ENCODE measurements around the gene TUBA3D. TPM values are rescaled to one million over a fixed set of nuclear protein-coding genes. Genes with fewer than 3 reads are reported as not detected.
A peak's percentile ranks its signal among the peaks of the same experiment; 100 is the strongest.
"Not testable (repeated sequence)": the region's sequence is repeated elsewhere in the genome, so short reads cannot be mapped to it uniquely, and the experiment has no call there.

The TUBA3D gene
- total RNA-seq, result 1 to 10 TPM in 2 of 6 experiments, under 1 TPM in 2, not detected in 2; 0.30 to 3.1 (median 1.5) TPM
- long read RNA-seq, partial matches to known transcripts, result 1 of 1 reads
- long read RNA-seq, other reads (novel, unspliced or antisense), result 0 of 1 reads

DNA sequence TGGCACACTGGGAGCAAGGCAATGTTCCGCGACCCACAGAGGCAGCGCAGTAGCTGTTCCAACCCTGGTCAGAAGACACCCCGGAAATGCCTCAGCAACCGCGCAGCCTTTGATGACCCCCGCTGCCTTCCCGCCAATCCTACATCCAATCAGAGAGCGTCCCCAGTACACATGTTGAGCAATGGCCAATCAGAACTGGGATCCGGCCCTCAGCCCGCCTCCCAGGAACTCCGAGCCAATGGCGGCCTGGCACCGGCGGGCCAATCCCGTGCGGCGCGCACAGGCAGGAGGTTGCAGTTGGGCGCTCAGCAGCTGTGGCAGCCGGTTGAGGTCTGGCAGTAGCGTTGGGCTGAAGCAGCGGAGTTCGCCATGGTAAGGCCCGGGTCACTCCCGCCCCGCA is at the start of gene TUBA3D:
Gene TUBA3D (plus strand): TSS at position 289 of the 400 bp plus-strand sequence. CDS start 81 bp downstream, at position 370.
- no peak for TF ChIP-seq POLR2A (IDR thresholded peaks at IDR 0.05)
- TF ChIP-seq, protein P1, sequence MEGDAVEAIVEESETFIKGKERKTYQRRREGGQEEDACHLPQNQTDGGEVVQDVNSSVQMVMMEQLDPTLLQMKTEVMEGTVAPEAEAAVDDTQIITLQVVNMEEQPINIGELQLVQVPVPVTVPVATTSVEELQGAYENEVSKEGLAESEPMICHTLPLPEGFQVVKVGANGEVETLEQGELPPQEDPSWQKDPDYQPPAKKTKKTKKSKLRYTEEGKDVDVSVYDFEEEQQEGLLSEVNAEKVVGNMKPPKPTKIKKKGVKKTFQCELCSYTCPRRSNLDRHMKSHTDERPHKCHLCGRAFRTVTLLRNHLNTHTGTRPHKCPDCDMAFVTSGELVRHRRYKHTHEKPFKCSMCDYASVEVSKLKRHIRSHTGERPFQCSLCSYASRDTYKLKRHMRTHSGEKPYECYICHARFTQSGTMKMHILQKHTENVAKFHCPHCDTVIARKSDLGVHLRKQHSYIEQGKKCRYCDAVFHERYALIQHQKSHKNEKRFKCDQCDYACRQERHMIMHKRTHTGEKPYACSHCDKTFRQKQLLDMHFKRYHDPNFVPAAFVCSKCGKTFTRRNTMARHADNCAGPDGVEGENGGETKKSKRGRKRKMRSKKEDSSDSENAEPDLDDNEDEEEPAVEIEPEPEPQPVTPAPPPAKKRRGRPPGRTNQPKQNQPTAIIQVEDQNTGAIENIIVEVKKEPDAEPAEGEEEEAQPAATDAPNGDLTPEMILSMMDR (IDR thresholded peaks at IDR 0.05), result no peak
- ATAC-seq (no peak), DNase-seq (no peak)
- Histone ChIP-seq H3K27me3 (no peaks in the 10 kb centered on the region), H3K9me3 (no peaks in the 10 kb centered on the region), H3K36me3 (no peaks in the 10 kb centered on the region), H3K27ac (no peak within 1 kb of the TSS), H3K4me1 (no peaks in the 10 kb centered on the region), H3K4me3 (no peak within 1 kb of the TSS)
- 100% methylated on average over 10 of the region's 27 CpGs for WGBS (ENCODE audit: insufficient coverage, low coverage, low lambda C conversion rate, missing lambda C conversion rate)
- intact Hi-C loops (cut with DNase I), result no loop called here

DNA sequence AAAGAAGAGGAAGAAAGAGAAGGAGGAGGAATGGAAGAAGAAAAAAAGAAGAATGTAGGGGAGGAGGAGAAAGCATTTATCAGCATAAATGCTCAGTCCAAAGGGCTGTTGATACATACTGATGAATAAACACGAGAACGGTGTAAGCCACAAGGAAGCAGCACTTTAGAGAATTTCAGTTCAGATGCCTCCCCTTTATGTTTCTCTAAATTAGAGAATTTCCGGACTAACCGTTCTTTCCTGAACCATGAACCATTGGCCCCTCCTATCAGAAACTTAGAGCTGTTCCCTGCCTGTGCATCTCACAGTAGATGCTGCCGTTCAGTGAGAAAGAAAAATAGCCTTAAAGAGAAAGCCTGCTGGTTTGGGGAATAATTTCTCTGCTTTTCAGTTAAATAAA is 49.2 kb upstream of the TUBA3D start:
- WGBS (ENCODE audit: insufficient coverage, low coverage, low lambda C conversion rate, missing lambda C conversion rate), result 20% methylated on average over 5 of the region's 5 CpGs
- no peaks in the 10 kb centered on the region for H3K9me3 ChIP-seq
- DNase-seq, result no peak
- intact Hi-C loops (cut with DNase I), result no loop called here
- no peak for TF ChIP-seq POLR2A (IDR thresholded peaks at IDR 0.05)
- TF ChIP-seq, protein P1 (IDR thresholded peaks at IDR 0.05), result no peak
- no peak for ATAC-seq
- H3K36me3 ChIP-seq, result no peaks in the 10 kb centered on the region
- peaks cover 0 to 5% of the 10 kb centered on the region in 2 donors for H3K27me3 ChIP-seq
- H3K27ac ChIP-seq, result no peak overlapping the region
- no peak overlapping the region for H3K4me3 ChIP-seq
- no peaks in the 10 kb centered on the region for H3K4me1 ChIP-seq

DNA sequence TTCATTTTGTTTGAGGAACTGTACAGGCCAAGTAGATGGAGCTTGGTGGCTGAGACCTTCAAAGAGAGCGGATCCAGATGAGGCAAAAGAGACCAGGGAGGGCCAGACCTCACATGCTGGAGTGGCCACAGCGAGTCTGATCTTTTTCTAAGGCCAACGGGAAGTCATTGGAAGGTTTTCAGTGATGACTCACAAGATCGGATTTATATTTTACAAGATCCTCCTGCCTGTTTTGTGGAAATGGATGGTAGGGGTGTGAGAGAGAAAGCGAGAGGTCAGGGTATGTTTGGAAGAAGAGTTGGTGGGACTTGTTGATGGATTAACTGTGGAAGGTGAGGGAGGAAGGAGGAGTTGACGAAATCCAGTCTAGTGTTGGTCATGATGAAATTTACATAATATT is 44.6 kb upstream of the TUBA3D start:
- WGBS (ENCODE audit: insufficient coverage, low coverage, low lambda C conversion rate, missing lambda C conversion rate), result 57% methylated on average over 6 of the region's 6 CpGs
- DNase-seq, result no peak
- Histone ChIP-seq H3K27me3 (no peaks in the 10 kb centered on the region), H3K4me1 (no peaks in the 10 kb centered on the region), H3K9me3 (no peaks in the 10 kb centered on the region), H3K27ac (no peak overlapping the region), H3K4me3 (no peak overlapping the region), H3K36me3 (no peaks in the 10 kb centered on the region)
- intact Hi-C loops (cut with DNase I), result no loop called here
- no peak for TF ChIP-seq POLR2A (IDR thresholded peaks at IDR 0.05)
- TF ChIP-seq, protein P1 (IDR thresholded peaks at IDR 0.05), result no peak
- no peak for ATAC-seq

DNA sequence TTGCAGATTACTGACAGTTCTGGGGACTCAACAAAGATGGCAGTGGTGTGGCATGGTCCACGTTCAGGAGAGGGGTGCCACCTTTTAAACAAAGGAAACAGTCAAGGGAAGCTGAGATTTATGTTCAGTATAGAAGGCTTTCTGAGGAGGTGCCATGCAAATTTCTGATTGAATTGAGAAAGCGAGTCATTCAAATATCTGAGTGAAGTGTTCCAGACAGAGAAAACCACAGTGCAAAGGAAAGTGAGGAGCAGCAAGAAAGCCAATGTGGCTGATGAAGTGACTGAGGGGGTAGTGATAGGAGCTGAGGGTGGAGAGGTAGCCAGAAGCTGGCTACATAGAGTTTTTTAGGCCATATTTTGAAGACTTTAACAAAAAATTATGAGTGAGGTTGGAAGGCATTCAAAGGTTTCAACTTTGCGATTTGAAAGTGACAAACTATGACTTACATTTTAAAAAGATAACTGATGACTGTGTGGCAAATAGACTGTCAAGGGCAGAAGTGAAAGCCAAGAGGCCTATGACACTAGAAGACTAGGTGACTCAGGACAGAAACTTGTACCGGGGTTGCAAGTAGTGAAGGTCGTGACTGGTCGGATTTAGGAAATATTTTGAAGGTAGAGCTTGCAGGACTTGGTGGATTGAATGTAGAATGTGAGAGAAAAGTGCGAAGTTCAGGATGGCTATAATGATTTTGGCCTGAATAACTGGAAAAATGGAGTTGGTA is 35.0 kb upstream of the TUBA3D start:
- H3K27me3 ChIP-seq; H3K36me3 ChIP-seq; ATAC-seq; H3K4me1 ChIP-seq; intact Hi-C loops (cut with DNase I); H3K4me3 ChIP-seq; H3K27ac ChIP-seq; H3K9me3 ChIP-seq; DNase-seq: not testable (repeated sequence)
- WGBS (ENCODE audit: insufficient coverage, low coverage, low lambda C conversion rate, missing lambda C conversion rate), result 74% methylated on average over 7 of the region's 7 CpGs

DNA sequence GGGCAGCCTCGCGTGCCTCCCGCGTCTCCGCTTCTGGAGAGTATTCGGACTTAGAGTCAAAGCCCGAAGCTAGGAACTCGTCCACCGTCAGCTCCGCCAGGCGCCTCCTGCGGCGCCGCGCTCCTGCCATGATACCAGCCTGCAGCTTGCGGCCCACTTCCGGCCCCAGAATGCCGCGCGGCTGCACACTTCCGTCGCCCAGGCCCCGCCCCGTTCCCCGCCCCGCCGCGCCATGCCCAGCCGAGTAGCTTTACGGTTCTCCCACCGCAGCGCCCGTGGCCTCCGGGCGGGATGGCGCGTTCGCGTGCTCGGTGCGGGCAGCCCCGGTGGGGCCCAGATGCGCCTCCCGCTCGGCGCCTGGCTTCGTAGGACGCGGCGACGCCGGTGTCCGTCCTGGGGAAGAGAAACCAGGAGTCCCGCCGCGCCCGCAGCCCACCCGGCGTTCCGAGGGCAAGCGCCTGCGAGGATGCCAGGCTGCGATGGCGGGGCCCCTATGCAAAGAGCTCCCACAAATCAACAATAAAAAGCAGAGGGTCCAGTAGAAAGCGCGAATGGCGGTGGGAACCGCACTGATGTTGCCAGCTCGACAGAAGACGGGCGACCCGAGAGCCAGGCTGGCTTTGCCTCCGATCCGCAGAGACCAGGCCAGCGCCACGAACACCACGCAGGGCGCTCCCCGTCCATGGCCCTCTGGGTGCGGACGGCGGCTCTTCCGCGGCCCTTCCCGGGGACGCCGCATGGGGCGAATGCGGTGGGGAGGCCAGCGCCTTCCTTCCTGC is 31.0 kb upstream of the TUBA3D start:
- H3K4me3 ChIP-seq; H3K27me3 ChIP-seq; DNase-seq; ATAC-seq; H3K9me3 ChIP-seq; H3K27ac ChIP-seq; H3K36me3 ChIP-seq; H3K4me1 ChIP-seq; intact Hi-C loops (cut with DNase I): not testable (repeated sequence)
- 90% methylated on average over 45 of the region's 90 CpGs for WGBS (ENCODE audit: insufficient coverage, low coverage, low lambda C conversion rate, missing lambda C conversion rate)

DNA sequence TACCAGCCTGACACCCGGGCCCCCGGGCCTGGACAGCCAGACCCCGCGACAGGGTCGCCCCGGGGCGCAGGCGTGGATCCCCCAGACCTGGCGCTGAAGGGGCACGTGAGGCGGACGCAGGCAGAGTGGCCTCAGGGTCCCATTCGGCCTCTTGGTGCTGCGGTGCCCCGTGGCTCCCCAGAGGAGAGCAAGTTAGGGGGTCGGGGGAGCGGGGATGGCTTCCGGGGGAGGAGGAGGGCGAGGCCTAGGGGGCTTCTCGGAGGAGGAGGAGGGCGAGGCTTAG is 30.5 kb upstream of the TUBA3D start:
- 83% methylated on average over 3 of the region's 21 CpGs for WGBS (ENCODE audit: insufficient coverage, low coverage, low lambda C conversion rate, missing lambda C conversion rate)
- H3K36me3 ChIP-seq; H3K9me3 ChIP-seq; DNase-seq; H3K27me3 ChIP-seq; intact Hi-C loops (cut with DNase I); H3K4me1 ChIP-seq; H3K4me3 ChIP-seq; H3K27ac ChIP-seq: not testable (repeated sequence)
- ATAC-seq, result peak in 1 of 4 donors; percentile 26
